GM19240 (cell line): ENCODE results near the gene GBX1.

ENCODE experiments used
- DNase-seq: peaks from one replicate; pipeline ENCODE4 v3.0.0; 2011; ENCODE audit warnings: low spot score; ENCODE audit not compliant: insufficient read length

The GBX1 gene

DNA sequence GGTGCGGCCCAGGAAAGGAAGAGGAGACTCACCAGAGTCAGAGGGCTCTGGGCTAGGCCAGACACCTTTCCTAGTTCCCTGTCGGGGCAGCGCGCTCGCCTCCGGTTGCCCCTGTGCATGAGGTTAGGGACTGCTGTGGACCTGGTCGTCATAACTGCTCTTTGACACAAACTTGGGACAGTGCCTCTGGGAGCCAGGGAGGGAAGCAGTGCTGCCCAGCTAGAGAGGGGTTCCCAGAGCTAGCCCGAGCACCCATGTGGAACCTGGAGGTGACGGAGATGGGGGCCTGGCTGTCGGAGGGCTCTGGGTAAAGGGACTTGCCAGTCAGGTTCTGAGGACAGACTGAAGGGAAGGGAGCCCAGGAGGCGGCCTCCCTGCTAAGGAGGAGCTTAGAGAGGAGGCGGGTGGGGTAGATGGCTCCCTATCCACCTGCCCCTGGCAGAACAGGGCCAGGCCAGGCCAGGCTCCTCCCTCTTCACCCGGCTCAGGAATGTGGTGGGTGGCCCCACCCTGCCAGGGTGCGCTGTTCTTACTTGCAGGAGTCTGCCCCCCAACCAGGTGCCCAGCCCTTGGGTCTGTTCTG, 51.6 kb downstream of the GBX1 start:
- DNase-seq, result no peak

DNA sequence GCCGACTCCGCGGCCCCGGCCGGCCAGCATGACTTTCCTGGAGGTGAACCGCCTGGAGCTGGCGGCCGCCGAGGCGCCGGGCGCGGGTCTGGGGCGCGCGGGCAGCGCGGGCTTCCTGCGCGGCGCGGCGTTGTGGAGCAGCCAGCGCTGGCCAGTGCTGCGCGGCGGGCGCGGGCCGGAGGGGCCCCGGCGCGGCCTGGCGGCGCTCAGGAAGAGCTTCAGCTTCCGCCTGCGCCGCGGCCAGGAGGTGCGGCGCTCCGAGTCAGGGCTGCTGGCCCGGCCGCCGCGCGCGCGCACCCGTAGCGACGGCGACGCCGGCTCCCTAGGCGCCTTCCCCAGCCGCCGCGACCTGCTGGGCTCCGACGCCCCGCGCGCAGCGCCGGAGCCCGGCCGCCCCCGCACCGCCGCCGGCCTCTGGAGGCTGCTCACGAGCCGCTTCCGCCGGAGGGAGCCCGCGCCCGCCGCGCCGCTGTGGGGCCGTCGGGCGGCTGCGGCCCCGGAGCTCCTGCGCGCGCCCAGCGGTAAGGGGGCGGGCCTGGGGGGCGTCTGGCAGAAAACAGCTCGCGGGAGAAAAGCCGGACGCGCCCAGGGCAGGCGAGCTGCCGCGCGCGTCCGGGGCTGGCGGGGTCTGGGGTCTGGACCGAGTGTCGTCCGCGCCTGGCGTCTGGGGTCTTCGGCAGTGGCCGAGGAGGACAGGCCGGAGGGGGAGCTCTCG, 52.2 kb downstream of the GBX1 start:
- no peak for DNase-seq

DNA sequence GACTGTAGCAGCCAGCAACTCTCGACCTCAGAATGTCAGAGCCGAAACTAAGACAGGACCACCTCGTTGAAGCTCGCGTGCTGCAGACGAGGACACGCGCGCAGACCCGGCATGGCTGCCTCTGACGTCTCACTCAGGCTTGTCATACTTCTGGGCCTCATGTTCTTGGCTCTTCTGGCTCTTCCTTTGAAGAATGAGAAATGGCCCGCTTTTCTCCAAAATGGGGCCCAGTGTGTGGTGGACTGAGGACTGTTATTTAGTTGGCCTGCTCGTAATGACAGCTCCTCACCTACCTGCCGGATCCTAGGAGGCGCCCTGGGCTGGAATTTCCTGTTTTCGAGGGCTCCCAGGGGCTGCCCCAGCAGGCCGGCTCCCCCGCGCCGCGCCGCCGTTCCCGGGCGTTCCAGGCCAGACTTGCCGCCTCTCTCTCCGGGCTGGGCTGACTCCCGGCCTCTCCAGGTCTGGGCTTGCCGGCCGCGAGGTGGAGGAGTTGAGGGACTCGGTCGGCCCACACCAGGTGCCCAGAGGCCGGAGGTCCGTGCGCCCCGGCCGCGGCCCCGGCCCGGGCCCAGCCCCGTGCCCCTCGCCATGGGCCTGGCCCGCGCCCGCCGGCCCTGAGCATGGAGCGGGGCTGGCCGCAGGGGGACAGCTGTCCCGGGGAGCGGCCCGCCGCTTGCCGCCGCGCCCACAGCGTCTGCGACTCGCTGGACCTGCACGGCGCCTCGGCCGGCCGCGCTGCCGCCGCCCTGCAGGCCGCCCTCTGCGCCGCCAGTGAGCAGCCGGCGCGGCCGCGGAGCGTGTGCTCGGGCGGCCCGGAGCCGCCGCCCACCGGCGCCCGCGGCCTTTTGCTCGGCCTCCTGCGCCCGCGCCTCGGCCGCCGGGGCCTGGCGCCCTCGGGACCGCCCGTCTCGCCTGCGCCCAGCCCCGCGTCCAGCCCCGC, 53.1 kb downstream of the GBX1 start:
- no peak for DNase-seq

DNA sequence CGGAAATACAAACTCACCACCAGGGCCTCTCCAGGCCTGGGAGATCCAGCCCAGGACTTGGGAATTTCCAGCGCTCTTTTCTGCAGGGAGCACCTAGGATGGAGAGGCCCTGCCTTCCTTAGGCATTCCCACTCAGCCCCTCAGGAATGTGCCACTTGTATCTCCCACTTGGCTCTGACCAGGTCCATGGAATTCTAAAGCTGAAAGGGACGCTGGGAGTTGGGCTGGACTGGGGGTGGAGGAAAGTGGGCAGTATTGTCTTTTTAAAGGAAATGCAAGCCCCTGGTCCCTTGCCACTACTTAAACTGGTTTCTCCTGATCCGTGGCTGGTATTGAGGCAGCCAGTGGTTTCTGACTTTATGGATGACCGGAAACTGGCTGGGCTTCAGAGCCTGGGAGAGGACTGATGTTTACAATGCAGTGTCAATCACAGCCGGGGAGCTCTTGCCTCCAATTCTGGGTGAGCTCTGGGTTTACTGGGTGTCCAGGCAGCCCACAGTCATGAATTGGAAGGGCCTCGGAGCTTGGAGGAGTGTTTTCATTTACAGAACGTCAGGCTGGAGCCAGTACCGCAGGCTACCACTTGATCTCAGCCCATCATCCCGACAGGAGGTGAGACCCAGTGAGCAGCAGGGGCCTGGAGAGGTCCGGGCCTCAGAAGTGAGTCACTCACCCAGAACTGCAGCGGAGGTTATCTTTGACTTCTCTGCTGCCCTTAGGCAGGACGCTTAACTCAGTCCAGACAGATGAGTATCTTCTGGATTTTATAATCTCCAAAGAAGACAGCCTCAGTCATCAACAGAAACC, 53.9 kb downstream of the GBX1 start:
- no peak for DNase-seq

DNA sequence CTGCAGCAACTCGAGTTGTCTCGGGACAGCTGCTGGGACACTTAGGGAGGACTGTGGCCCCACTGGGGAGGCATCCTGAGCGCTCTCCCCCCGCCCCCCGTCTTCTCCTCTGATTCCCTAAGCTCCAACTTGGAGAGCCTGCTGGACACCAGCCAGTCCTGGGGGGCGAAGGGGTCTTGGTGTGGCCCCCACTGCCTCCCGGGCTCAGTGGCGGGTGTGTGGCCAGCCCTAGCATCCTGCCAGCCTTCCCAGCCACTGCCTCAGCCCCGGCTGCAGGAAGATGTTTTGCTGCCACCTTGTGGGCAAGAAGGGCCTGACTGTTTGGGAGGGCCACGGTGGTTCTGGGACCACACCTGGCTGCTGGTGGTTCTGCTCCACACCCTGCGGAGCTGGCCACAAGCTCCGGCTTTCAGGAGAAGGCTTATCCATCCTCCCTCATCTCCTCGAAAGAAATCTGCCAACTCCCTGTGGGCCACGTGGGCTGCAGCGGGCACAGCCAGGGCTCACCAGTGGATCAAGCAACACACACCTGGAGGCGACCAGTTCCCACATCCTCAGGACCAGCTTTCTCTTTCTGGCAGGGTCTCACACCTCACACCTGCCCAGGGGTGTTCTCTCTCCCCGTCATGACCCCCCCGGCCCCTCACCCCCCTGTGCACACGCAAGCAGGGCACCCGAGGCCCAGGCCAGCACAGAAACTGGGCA, 56.4 kb downstream of the GBX1 start:
- peak; percentile 97 for DNase-seq

DNA sequence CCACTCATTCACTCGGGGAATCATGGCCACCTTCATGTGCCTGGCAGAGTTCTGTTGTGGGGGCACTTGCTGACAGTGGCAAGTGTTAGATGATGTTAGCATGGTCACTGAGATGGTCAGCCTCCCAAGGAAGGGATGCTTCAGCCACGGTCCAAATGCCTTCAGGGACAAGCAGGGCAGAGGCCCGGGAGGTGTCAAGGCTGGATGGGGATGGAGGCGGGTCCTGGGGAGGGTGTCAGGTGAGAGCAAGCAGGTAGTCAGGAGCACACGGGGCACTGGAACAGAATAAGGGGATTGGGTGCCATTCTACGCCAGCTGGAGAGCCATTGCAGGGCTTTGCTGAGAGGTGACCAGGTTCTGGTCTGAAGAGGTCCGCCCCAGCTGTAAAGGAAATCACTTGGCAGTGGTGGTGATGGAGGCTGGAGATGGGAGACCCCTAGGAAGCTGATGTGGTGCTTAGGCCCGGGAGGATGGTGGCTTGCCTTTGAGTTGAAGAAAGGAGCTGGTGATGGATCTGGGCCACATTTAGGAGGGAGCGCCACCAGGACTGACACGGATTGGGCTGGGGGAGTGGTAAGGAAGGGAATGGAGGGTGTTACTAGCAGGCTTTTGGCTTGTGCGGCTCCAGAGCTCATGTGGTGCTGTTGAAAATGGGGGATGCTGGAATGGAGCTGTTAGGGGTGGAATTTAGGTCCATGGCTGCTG, 57.1 kb downstream of the GBX1 start:
- DNase-seq, result no peak

DNA sequence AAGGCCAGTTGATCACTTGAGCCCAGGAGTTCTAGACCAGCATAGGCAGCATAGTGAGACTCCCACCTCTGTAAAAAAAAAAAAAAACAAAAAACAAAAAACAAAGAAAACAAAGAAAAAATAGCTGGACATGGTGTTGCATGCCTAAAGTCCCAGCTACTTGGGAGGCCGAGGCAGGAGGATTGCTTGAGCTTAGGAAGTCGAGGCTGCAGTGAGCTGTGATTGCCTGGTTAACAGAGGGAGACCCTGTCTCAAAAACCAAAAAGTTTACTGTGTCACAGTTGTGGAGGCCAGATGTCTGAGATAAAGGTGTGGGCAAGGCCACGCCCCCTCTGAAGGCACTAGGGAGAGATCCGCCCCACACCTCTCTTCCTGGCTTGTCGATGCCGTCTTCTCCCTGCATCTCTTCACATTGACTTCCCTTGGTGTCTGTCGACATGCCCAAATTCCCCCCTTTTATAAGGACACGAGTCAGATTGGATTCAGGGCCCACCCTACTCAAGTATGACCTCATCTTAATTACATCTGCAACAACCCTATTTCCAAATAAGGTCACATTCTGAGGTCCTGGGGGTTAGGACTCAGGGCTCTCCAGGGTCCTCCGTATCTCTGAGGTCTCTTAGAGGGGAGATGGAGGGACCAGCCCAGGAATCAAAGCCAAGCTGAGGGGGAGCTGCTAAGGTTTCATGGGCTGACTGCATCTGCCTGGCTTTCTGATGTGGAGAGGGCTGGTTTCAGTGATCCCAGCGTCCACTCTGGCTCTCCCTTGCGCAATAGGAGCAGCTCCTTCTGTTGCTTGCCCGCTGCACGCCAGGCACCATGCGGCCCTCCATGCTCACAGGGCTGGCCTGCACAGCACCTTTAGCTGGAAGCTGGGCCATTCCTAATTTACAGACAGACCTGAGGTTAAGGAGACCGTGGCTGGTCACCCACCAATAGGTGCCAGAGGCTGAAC, 58.1 kb downstream of the GBX1 start:
- DNase-seq, result no peak

DNA sequence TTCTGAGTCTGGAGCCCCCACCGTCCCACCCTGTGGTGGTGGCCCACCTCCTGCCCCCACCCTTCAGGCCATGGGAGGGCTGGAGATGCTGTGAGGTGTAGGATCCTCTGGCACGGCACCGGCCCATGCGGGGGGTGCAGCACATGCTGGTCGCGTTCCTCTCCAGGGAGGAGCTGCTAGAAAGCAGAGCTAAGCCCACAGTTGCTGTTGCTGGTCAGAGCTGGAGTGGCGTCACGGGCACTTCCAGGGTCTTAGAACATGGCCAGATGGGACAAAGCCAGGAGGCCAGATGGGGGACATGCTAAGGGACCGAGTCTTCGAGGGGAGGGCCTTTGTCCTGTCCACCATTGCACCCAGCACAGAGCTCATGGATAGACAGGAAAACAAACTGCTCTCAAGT, 59.6 kb downstream of the GBX1 start:
- no peak for DNase-seq

DNA sequence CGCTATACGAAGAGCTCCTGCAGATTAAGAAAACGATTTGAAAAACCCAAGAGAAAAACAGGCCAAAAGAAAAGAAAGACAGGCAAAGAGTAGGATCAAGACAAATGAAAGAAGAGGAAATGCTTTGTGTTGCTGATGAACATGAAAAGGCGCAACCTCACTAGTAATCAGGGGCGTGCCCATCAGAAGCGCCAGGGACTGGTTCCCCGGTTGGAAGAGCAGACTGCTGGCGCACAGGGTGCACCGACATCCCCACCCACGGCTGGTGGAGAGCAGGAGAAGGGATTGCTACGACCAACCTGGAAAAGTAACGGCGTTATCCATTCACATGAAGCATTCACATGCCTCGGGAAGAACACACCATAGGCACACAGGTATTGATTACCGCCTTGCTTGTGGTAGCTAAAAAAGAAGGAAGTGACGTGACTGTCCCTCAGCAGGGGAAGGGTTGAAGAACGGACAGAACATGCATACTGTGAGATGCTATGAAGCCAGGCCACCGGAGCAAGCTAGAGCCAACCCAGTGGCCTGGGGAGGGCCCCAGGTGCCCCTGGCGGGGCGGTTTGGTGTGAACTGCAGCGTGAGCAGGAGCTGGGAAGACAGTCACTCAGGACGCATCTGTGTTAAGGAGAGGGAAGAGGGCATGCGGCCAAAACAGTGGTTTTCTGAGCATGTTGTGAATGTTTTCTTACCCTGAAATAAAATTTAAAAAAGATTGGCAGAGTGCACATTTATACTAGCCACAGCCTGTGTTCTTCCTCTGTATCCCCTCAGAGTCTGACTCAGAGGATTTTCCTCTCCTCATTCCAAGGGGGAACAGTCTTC, 62.9 kb downstream of the GBX1 start:
- DNase-seq, result no peak

DNA sequence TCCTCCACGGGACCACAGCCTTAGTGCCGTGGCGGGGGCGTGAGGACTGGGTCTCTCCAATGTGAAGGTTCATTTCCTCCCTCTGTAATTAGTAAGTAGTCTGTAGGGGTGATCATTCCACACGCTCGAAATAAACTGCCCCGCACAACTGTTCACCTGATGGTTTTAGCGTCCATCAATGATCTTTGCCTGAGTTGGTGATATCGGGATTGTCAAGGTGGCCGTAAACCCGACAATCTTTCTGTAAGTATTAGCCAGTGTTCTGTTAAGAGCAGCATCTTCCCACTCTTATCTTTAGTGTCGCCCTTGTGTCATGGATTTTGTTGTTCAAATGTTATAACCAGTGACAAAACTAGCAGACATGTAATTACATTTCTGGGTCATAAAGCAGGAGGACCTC, 63.5 kb downstream of the GBX1 start:
- no peak for DNase-seq

DNA sequence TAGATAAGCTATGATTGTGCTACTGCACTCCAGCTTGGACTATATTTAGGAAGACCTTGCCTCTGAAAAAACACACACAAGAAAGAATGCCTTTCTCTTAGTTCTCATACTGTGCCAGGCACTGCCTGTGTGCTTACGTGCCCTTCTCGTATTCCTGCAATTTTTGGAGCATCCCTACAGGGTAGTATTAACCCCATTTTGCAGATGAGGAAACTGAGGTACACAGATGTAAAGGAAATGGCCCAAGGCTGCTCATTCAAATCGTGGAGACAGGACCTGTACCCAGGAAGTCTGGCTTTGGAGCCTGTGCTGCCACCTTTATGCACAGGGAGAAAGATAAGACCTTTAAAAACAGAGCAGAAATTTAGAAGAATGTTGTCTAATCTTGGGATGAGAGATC, 64.5 kb downstream of the GBX1 start:
- DNase-seq, result no peak

DNA sequence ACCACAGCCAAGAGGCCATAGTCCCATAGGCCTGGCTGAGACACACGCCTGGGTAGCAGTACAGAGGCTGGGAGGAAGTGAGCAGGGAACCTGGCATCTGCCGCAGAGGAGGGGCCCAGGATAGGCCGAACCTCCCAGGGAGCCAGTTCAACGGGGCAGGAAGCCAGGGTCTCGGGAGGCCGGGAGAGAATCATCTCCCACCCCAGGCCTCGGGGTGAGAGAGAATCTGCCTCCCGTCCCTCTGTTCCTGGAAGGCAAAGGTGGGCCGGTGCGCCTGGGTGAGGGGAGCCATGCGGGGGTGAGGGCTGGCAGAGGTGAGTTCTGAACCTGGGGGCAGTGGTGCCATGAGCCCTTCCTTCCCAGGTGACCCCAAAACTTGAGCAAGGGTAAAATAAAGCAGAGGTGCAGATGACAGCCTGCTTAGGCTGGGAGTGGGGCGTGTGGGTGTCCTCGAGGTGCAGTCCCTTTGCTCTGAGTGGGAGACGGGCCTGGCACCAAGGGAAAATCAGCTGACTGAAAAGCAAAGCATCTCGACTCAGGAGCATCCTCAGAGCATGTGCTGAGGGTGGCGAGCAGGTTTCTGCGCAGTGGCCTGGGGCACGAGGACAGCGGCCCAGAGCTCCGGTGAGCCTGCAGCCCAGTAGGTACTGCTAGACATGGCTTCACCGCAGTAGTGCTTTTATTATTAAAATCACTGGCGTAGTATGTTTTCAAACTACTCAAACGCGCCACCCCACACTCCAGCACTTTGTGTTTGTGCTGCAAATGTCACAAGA, 65.7 kb downstream of the GBX1 start:
- DNase-seq, result no peak

DNA sequence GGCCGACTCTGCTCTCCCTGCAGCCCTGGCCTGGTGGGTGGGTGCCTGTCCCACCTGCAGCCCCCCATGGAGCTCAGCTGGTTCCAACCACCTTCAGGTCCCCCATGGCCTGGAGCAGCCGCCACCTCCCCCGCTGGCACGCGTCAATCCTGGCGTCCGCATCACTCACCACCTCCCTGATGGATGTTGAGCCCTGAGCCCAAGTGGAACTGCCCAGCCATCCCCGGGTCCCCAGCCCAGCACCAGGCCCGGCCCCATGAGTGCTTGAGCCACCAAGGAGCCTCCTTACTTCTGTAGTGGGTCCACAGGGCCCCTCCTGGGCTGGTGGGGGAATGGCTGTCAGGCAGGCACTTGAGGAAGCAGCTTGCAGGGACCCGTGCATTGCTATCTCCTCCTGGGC, 66.6 kb downstream of the GBX1 start:
- no peak for DNase-seq

DNA sequence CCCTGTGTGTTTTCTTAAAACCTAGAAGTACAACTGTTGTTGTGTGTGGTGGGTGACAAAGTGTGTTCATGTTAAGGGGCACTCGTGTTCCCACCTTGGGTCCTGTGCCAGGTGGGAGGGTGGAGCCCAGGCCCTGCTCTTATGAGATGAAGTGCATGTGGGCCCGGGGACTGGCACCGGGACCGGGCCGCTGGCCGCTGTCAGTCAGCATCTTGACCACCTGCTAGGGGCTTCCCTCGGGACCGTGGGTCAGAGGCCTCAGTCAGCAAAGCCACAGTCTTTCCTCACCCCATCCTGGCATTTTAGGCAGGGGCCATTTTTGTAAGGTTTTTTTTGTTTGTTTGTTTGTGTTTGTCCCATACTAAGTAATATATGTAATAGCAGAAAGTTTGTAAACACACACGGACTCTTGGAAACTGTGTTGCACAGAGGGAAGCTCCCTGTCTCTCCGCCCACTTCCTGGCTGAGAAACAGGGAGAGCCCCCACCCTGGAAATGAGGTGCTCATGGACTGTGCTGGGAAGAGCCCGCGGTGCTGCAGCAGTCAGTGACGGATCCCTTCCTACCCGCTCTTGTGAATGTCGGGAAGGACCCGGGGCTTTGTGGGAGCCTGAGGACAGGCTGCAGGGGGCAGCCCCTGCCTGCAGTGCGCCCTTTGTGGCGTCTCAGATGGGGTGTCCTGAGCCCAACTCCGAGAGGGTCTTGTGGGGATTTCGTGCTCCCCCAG, 67.8 kb downstream of the GBX1 start:
- no peak for DNase-seq
